HCT116 (cell line): ENCODE measurements around the gene SMG6.

ENCODE experiments used
- RAD21 ChIP-seq: IDR thresholded peaks from 2 replicates; pipeline ENCODE4 v1.6.1; 2012; ENCODE audit warnings: low read depth, mild to moderate bottlenecking
- TCF7L2 ChIP-seq: IDR thresholded peaks from 2 replicates; pipeline ENCODE4 v1.7.0; 2011; ENCODE audit warnings: borderline replicate concordance, inconsistent platforms; ENCODE audit not compliant: insufficient read depth, insufficient read length; ENCODE audit errors: extremely low read depth
- ZFX ChIP-seq: fragments of 450-650 bp; IDR thresholded peaks from 2 replicates; pipeline ENCODE4 v1.6.1; 2017

- TF ChIP-seq ZFX: no peak
- TF ChIP-seq RAD21: no peak
- TF ChIP-seq TCF7L2: no peak
These were observed 219.4 kb downstream of the SMG6 start for GRCh38 chr17:2084036-2084765.
